Thyroid gland (tissue), 4 donors: ENCODE results near the gene SREK1IP1.

Experiments
- CTCF ChIP-seq, 6 experiments: fragments of 200-600 bp in 3 of 6; fragments of 450-650 bp in 3 of 6; sonication (generic) in 3 of 6; IDR thresholded peaks; one replicate each; pipeline ENCODE4 v1.5.1; 2016 to 2019; ENCODE audit warnings: antibody characterized with exemption in 6 of 6, mild to moderate bottlenecking in 2 of 6, inconsistent platforms in 1 of 6, moderate library complexity in 1 of 6
- POLR2A ChIP-seq, 2 donors: fragments of 450-650 bp; IDR thresholded peaks; one replicate each; pipeline ENCODE4 v1.6.1; 2017; ENCODE audit warnings: antibody characterized with exemption in 2 of 2, mild to moderate bottlenecking in 2 of 2, moderate library complexity in 1 of 2

- no peak for TF ChIP-seq CTCF (IDR thresholded peaks at IDR 0.05)
- TF ChIP-seq POLR2A (IDR thresholded peaks at IDR 0.05): no peak
Observed at GRCh38 chr5:64749385-64749784, 19.1 kb downstream of the SREK1IP1 start.
